ENCODE data around the gene NTMT2. TPM values are rescaled to one million over a fixed set of nuclear protein-coding genes. Genes with fewer than 3 reads are reported as not detected.

The NTMT2 gene
- total and polyA plus RNA-seq, 2 of the 8 experiments (the other 6 are each of a cell fraction or from before 2014, with no cell fraction given) = 0.38 TPM; not detected in 1

- H3K56ac ChIP-seq (replicated peaks; ENCODE audit: insufficient read length, low read depth, low read length) = no peak overlapping the region
- no peak overlapping the region for H3K14ac ChIP-seq (ENCODE audit: insufficient read length)
- H4K20me1 ChIP-seq (replicated peaks in 1 of 2; ENCODE audit: control insufficient read depth in 1 of 2, insufficient read depth in 2 of 2, low read length in 2 of 2) = no peaks in the 10 kb centered on the region
- no peak overlapping the region for H2BK12ac ChIP-seq (ENCODE audit: low read depth, low read length)
- H3K9me3 ChIP-seq (ENCODE audit: insufficient read depth in 2 of 2, low read depth in 1 of 2, low read length in 1 of 2) = no peaks in the 10 kb centered on the region
- H2BK120ac ChIP-seq (replicated peaks; ENCODE audit: low read depth, low read length) = no peak overlapping the region
- no peak overlapping the region for H2BK20ac ChIP-seq (ENCODE audit: low read length)
- DNase-seq (ENCODE audit: low read depth in 1 of 2, low spot score in 2 of 2) = no peak
- H3K79me2 ChIP-seq (ENCODE audit: control insufficient read depth in 1 of 2, insufficient read depth in 2 of 2, low read length in 2 of 2) = no peaks in the 10 kb centered on the region
- CTCF ChIA-PET (ENCODE audit: partially characterized antibody) = no interaction called here
- H3K18ac ChIP-seq (ENCODE audit: extremely low read depth, low read length) = no peak overlapping the region
- no peaks in the 10 kb centered on the region for H3K27me3 ChIP-seq (replicated peaks in 1 of 4; ENCODE audit: control insufficient read depth in 3 of 4, extremely low read depth in 1 of 4, insufficient read depth in 3 of 4, low read length in 3 of 4)
- H4K91ac ChIP-seq (replicated peaks; ENCODE audit: insufficient read length, low read length) = no peak overlapping the region
- H3K27ac ChIP-seq (ENCODE audit: low read depth, low read length) = no peak overlapping the region
- H4K8ac ChIP-seq (ENCODE audit: extremely low read depth, insufficient read depth, low read length) = no peak overlapping the region
- H3K9ac ChIP-seq (replicated peaks in 1 of 4; ENCODE audit: extremely low read depth in 1 of 4, low read depth in 3 of 4, low read length in 3 of 4) = no peak overlapping the region
- no peak overlapping the region for H3K4me2 ChIP-seq (ENCODE audit: insufficient read depth in 1 of 2, low read depth in 2 of 2, low read length in 2 of 2)
- WGBS, 2 experiments (ENCODE audit: extremely low coverage in 1 of 2, insufficient coverage in 1 of 2, insufficient read length in 1 of 2, insufficient replicate concordance in 2 of 2, low coverage in 1 of 2, low lambda C conversion rate in 2 of 2, missing lambda C conversion rate in 1 of 2) = 95% methylated on average over 2 of the region's 2 CpGs; no CpG with 5 or more reads in 1 of the 2 experiments
- H3K36me3 ChIP-seq (ENCODE audit: control insufficient read depth in 2 of 4, insufficient read depth in 4 of 4, low read length in 3 of 4) = no peaks in the 10 kb centered on the region
- H3K23ac ChIP-seq (ENCODE audit: insufficient read length) = no peak overlapping the region
- no peak overlapping the region for H2AK5ac ChIP-seq (ENCODE audit: low read depth, low read length)
- H2BK5ac ChIP-seq (ENCODE audit: low read depth, low read length) = no peak overlapping the region
- H3K79me1 ChIP-seq (ENCODE audit: low read depth, low read length) = no peaks in the 10 kb centered on the region
- no peaks in the 10 kb centered on the region for H3K23me2 ChIP-seq (ENCODE audit: low read depth, low read length)
- H3K4ac ChIP-seq (replicated peaks; ENCODE audit: insufficient read length, low read depth, low read length) = no peak overlapping the region
- H2AFZ ChIP-seq (ENCODE audit: low read length) = no peak overlapping the region
- no peak for FAIRE-seq
- no peak overlapping the region for H4K5ac ChIP-seq (ENCODE audit: insufficient read length, low read depth, low read length)
- H3K4me1 ChIP-seq (replicated peaks in 1 of 4; ENCODE audit: control insufficient read depth in 3 of 4, insufficient read depth in 4 of 4, low read length in 3 of 4) = peaks cover 0 to 4% (median 0%) of the 10 kb centered on the region in 4 experiments; a peak in 1 of 7 replicates
- POLR2A ChIA-PET (ENCODE audit: partially characterized antibody) = no interaction called here
- H2BK15ac ChIP-seq (ENCODE audit: low read length) = no peak overlapping the region
- no peak overlapping the region for H3K4me3 ChIP-seq (ENCODE audit: extremely low read depth in 1 of 4, insufficient read depth in 2 of 4, low read depth in 3 of 4, low read length in 4 of 4)
- TF ChIP-seq JUN (IDR thresholded peaks at IDR 0.05; ENCODE audit: low read depth, low read length) (no peak), CHD2 (IDR thresholded peaks at IDR 0.05; ENCODE audit: low read length) (no peak), RXRA (IDR thresholded peaks at IDR 0.05; ENCODE audit: insufficient read depth, low read depth, low read length) (no peak), TAF7 (optimal IDR thresholded peaks at IDR 0.05; ENCODE audit: borderline replicate concordance, low read depth, low read length) (no peak), CREB1 (IDR thresholded peaks at IDR 0.05) (no peak), SUZ12 (IDR thresholded peaks at IDR 0.05; ENCODE audit: low read length) (no peak), CTBP2 (IDR thresholded peaks at IDR 0.05; ENCODE audit: borderline replicate concordance, insufficient read depth, insufficient read length, low read length) (no peak), YY1 (IDR thresholded peaks at IDR 0.05; ENCODE audit: low read depth, low read length) (no peak), NRF1 (IDR thresholded peaks at IDR 0.05; ENCODE audit: low read depth, low read length) (no peak), ATF2 (IDR thresholded peaks at IDR 0.05; ENCODE audit: low read length) (no peak), SIRT6 (IDR thresholded peaks at IDR 0.05; ENCODE audit: low read length) (no peak), HDAC6 (IDR thresholded peaks at IDR 0.05; ENCODE audit: low read depth, low read length) (no peak)
Measured at GRCh38 chr1:170133766-170134495, 11.8 kb upstream of the NTMT2 start.
